Upper lobe of left lung (tissue), 6 donors: ENCODE results near the gene HPN. TPM values are rescaled to one million over a fixed set of nuclear protein-coding genes. Genes with fewer than 3 reads are reported as not detected.
A peak's percentile ranks its signal among the peaks of the same experiment; 100 is the strongest.
"Not testable (repeated sequence)": the region's sequence is repeated elsewhere in the genome, so short reads cannot be mapped to it uniquely, and the experiment has no call there.

Source experiments
- ATAC-seq, 2 donors: fragments of 200-7000 bp; cut with Tn5 transposase; one replicate each; pipeline ENCODE4 v1.9.1; 2022; ENCODE audit warnings: mild to moderate bottlenecking in 2 of 2, moderate library complexity in 2 of 2; ENCODE audit not compliant: low FRiP score in 2 of 2
- DNase-seq, 2 donors: peaks; one replicate each; pipeline ENCODE4 v3.0.0-alpha.2; 2019 to 2020
- H3K27ac ChIP-seq, 4 donors: fragments of 200-600 bp; sonication (generic); one replicate each; pipeline ENCODE4 v1.5.1; 2016 to 2019
- H3K27me3 ChIP-seq, 4 donors: fragments of 200-600 bp; sonication (generic); one replicate each; pipeline ENCODE4 v1.5.1; 2017 to 2019
- H3K36me3 ChIP-seq, 4 donors: fragments of 200-600 bp; sonication (generic); one replicate each; pipeline ENCODE4 v1.5.1; 2016 to 2019
- H3K4me1 ChIP-seq, 4 donors: fragments of 200-600 bp; sonication (generic); one replicate each; pipeline ENCODE4 v1.5.1; 2018 to 2019
- H3K4me3 ChIP-seq, 4 donors: fragments of 200-600 bp; sonication (generic); one replicate each; pipeline ENCODE4 v1.5.1; 2017 to 2019; ENCODE audit warnings: mild to moderate bottlenecking in 2 of 4, moderate library complexity in 1 of 4
- H3K9me3 ChIP-seq, 4 donors: fragments of 200-600 bp; sonication (generic); one replicate each; pipeline ENCODE4 v1.5.1; 2018 to 2019
- EP300 ChIP-seq, 4 donors: sonication (generic); formaldehyde crosslinking; IDR thresholded peaks; one replicate each; pipeline ENCODE4 v1.5.1; 2017; ENCODE audit warnings: antibody characterized with exemption in 4 of 4, control low read depth in 2 of 4
- POLR2A ChIP-seq, 4 donors: fragments of 450-650 bp; IDR thresholded peaks; one replicate each; pipeline ENCODE4 v1.5.1; 2016 to 2017; ENCODE audit warnings: antibody characterized with exemption in 4 of 4, mild to moderate bottlenecking in 2 of 4
- POLR2AphosphoS5 ChIP-seq, 2 donors: sonication (generic); formaldehyde crosslinking; IDR thresholded peaks; one replicate each; pipeline ENCODE4 v1.5.1; 2017; ENCODE audit warnings: antibody characterized with exemption in 2 of 2
- WGBS, 2 donors: methylation state at CpG; one replicate each; pipeline ENCODE4 v1.1.5; 2017 to 2018; 5-methylcytosine and 5-hydroxymethylcytosine counted together
- total RNA-seq, 6 donors: library from RNA; depleted of rRNA in 4 of 6; stranded (reverse); fragments of >200 nt in 4 of 6; gene quantifications; one replicate each; pipeline versions ENCODE4 v1.1.0 to v1.2.1, GENCODE V29; 2016 to 2021
- TF ChIP-seq, protein P1 (sequence below), 6 experiments: fragments of 450-650 bp in 4 of 6; fragments of 200-600 bp in 2 of 6; sonication (generic) in 2 of 6; IDR thresholded peaks; one replicate each; pipeline ENCODE4 v1.5.1; 2016 to 2019; ENCODE audit warnings: antibody characterized with exemption in 6 of 6
- donor health status: DM: no; HTN: no; CAD: no; lungs with moderate emphysema.
- donor health status: DM: no; HTN: yes; CAD: no; lungs with severe emphysema.

Gene HPN
- total RNA-seq, 6 donors from 2014 or later = 15.9 to 54.5 (median 41.1) TPM

DNA sequence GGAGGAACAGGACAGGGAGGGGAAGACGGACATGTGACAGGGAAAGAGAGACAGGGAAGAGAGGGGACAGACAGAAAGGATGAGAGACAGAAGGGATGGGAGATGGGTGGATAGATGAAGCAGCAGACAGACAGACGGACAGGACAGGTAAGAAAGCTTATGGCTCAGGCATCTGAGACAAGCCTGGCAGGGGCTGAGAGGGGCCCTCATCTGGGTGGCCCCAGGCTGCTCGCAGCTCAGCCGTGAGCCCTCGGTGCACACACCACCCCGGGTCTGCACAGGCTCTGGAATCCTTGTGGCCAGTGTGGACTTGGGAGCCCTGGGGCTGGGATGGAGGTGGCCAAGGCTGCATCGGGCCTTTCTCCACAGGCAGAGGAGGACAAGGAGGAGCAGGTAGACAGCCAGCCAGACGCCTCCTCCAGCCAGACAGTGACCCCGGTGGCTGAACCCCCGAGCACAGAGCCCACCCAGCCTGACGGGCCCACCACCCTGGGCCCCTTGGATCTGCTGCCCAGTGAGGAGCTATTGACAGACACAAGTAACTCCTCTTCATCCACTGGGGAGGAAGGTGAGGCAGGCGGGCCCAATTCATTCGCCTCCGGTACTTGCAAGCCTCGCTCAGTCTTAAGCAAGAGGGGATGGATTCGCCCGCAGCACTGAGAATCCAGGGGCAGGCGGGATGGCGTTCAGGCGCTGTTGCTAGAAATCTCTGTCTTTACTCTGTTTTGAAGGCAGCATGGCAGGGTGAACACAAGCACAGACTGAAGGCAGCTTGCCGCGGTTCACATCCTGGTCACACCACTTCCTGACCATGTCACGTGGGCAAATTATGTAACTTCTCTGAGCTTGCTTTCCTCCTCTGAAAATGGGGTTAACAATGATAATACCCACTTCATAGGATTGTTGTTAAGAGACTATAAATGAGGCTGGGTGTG is 27.4 kb upstream of the HPN start:
- no peaks in the 10 kb centered on the region for H3K27me3 ChIP-seq
- no peak for ATAC-seq
- TF ChIP-seq, protein P1, sequence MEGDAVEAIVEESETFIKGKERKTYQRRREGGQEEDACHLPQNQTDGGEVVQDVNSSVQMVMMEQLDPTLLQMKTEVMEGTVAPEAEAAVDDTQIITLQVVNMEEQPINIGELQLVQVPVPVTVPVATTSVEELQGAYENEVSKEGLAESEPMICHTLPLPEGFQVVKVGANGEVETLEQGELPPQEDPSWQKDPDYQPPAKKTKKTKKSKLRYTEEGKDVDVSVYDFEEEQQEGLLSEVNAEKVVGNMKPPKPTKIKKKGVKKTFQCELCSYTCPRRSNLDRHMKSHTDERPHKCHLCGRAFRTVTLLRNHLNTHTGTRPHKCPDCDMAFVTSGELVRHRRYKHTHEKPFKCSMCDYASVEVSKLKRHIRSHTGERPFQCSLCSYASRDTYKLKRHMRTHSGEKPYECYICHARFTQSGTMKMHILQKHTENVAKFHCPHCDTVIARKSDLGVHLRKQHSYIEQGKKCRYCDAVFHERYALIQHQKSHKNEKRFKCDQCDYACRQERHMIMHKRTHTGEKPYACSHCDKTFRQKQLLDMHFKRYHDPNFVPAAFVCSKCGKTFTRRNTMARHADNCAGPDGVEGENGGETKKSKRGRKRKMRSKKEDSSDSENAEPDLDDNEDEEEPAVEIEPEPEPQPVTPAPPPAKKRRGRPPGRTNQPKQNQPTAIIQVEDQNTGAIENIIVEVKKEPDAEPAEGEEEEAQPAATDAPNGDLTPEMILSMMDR (IDR thresholded peaks at IDR 0.05) = no peak
- no peak for TF ChIP-seq POLR2AphosphoS5 (IDR thresholded peaks at IDR 0.05)
- no peak for TF ChIP-seq POLR2A (IDR thresholded peaks at IDR 0.05)
- TF ChIP-seq EP300 (IDR thresholded peaks at IDR 0.05) = no peak
- H3K9me3 ChIP-seq = no peaks in the 10 kb centered on the region
- H3K27ac ChIP-seq = peak overlapping the region; percentile 27 to 99 (median 72)
- no peak overlapping the region for H3K4me3 ChIP-seq
- H3K36me3 ChIP-seq = peaks cover 33 to 96% (median 80%) of the 10 kb centered on the region in 4 donors
- WGBS, 2 donors = 66 to 82% methylated on average over 9 to 19 of the region's 23 CpGs
- DNase-seq = peak in 1 of 2 donors; percentile 45
- peaks cover 25 to 52% (median 44%) of the 10 kb centered on the region in 4 donors for H3K4me1 ChIP-seq

DNA sequence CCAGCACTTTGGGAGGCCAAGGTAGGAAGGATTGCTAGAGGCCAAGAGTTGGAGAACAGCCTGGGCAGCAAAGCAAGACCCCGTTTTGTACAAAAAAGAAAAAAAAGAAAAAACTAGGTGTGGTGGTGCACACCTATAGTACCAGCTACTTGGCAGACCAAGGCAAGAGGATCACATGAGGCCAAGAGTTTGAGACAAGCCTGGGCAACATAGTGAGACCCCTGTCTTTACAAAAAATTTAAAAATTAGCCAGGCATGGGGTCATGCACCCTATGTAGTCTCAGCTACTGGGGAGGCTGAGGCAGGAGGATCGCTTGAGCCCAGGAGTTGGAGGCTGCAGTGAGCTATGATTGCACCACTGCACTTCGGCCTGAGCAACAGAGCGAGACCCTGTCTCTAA is 26.7 kb upstream of the HPN start:
- not testable (repeated sequence) for DNase-seq, H3K9me3 ChIP-seq, H3K27me3 ChIP-seq, H3K4me3 ChIP-seq, ATAC-seq
- H3K36me3 ChIP-seq = peaks cover 35 to 96% (median 80%) of the 10 kb centered on the region in 4 donors
- H3K4me1 ChIP-seq = peaks cover 25 to 45% (median 38%) of the 10 kb centered on the region in 4 donors
- WGBS, 2 donors = 93 to 95% methylated on average over 4 of the region's 4 CpGs
- peak overlapping the region in 1 of 4 donors; percentile 2 for H3K27ac ChIP-seq

DNA sequence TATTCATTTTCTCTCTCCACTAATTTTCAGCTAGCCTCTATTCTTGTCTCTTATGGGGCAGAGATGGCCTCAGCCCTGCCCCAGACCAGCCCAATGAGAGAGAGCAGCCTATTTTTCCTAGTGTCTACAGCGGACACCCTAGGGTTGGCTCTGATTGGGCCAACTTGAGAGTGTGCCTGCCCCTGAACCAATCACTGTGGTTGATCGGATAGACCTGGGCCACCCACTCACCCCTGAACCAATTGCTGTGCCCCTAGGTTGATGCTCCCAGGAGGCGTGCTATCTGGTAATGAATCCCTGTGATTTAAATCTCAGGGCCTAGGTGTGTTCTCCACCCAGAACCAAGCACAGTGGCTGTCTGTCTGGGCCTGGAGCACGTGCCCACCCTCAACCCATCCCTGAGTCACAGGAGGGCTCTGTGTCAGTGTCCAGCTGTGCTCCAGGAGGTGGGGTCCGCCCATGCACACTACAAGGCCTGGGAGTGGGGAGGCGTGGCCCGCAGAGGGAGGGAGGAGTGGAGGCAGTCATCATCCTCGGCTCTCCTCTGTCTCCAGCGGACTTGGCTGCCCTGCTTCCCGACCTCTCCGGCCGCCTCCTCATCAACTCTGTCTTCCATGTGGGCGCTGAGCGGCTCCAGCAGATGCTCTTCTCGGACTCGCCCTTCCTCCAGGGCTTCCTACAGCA is 26.1 kb upstream of the HPN start:
- DNase-seq (no peak), ATAC-seq (peak in 1 of 2 donors; percentile 72)
- Histone ChIP-seq H3K4me1 (peaks cover 25 to 38% (median 33%) of the 10 kb centered on the region in 4 donors), H3K36me3 (peaks cover 31 to 96% (median 79%) of the 10 kb centered on the region in 4 donors), H3K27me3 (no peaks in the 10 kb centered on the region), H3K27ac (peak overlapping the region in 1 of 4 donors; percentile 2), H3K4me3 (no peak overlapping the region), H3K9me3 (no peaks in the 10 kb centered on the region)
- WGBS, 2 donors = 89 to 91% methylated on average over 15 to 16 of the region's 16 CpGs
- TF ChIP-seq POLR2AphosphoS5 (IDR thresholded peaks at IDR 0.05) (no peak), POLR2A (IDR thresholded peaks at IDR 0.05) (no peak), EP300 (IDR thresholded peaks at IDR 0.05) (no peak)
- TF ChIP-seq, protein P1 (IDR thresholded peaks at IDR 0.05) = no peak

DNA sequence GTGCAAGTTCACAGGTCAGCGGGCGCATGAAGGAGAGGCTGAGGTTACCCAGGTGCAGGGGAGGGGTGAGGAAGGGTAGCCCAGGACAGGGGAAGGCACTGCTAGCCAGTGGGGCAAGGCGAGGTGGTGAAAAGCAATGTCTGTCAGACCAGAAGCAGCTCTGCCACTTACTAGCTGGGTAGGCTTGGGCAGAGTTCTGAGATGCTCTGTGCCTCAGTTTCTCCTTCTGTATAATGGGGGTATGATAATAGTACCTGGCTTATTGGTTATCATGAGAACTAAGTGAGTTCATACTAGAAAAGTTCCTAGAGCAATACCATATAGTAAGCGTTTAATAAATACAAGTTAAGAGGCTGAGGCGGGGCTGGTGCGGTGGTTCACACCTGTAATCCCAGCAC is 25.6 kb upstream of the HPN start:
- TF ChIP-seq EP300 (IDR thresholded peaks at IDR 0.05) (no peak), POLR2A (IDR thresholded peaks at IDR 0.05) (no peak), POLR2AphosphoS5 (IDR thresholded peaks at IDR 0.05) (no peak)
- TF ChIP-seq, protein P1 (IDR thresholded peaks at IDR 0.05) = no peak
- DNase-seq (no peak), ATAC-seq (no peak)
- Histone ChIP-seq H3K4me1 (peaks cover 25 to 33% (median 31%) of the 10 kb centered on the region in 4 donors), H3K9me3 (no peaks in the 10 kb centered on the region), H3K27me3 (no peaks in the 10 kb centered on the region), H3K4me3 (no peak overlapping the region), H3K36me3 (peaks cover 30 to 96% (median 80%) of the 10 kb centered on the region in 4 donors), H3K27ac (no peak overlapping the region)
- WGBS, 2 donors = 97 to 99% methylated on average over 6 of the region's 6 CpGs

DNA sequence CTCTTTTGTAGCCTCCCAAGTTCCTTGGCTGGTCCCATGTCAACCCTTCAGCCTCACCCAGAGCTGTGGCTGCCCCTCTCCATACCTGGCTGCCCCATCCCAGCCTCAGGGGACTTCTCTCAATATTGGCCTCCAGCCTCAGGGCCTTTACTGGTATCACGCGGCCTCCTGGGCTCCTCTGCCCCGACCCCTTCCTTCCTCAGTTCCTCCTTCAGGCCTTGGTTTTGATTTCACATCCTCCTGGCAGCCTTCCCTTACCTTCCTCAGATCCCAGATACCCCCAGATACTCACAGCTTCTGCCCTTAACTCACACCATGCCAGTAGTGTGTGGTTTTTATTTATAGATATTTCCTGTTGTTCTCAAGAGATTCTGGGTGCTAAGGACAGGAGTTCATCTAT is 24.0 kb upstream of the HPN start:
- Histone ChIP-seq H3K9me3 (no peaks in the 10 kb centered on the region), H3K4me1 (peaks cover 17 to 22% (median 18%) of the 10 kb centered on the region in 4 donors), H3K27ac (no peak overlapping the region), H3K4me3 (no peak overlapping the region), H3K27me3 (no peaks in the 10 kb centered on the region), H3K36me3 (peaks cover 38 to 96% (median 85%) of the 10 kb centered on the region in 4 donors)
- WGBS, 2 donors = 67 to 72% methylated on average over 3 of the region's 3 CpGs
- TF ChIP-seq POLR2A (IDR thresholded peaks at IDR 0.05) (no peak), POLR2AphosphoS5 (IDR thresholded peaks at IDR 0.05) (no peak), EP300 (IDR thresholded peaks at IDR 0.05) (no peak)
- TF ChIP-seq, protein P1 (IDR thresholded peaks at IDR 0.05) = no peak
- ATAC-seq (no peak), DNase-seq (no peak)
